ENCODE data around the gene GPX7. TPM values are rescaled to one million over a fixed set of nuclear protein-coding genes. Genes with fewer than 3 reads are reported as not detected.

The GPX7 gene
- polyA plus RNA-seq, 1 donor from 2014 or later, result 1.3 TPM

DNA sequence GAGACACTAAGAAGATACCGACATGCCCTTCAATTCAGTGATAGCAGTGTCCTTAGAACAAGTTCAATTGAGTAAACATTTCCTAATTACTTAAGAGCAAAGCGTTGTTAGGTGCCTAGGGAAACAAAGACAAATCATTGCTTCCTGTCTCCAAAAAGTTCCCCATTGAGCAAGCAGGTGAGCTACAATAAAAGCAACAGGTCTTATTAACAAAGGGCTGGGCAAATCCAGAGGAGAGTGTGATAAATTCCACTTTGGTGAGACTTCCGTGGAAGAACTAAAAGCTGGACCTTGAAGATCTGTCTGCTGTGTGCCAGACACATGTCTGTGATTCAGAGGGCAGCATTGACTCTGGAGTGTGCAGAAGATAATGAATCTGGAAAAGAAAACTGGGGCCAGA is 47.4 kb upstream of the GPX7 start:
- Histone ChIP-seq H3K27ac (ENCODE audit: low read length) (peak overlapping the region; percentile 100), H3K4me3 (ENCODE audit: low read length) (peak overlapping the region; percentile 90), H3K9me2 (ENCODE audit: insufficient read depth, low read length) (no peaks in the 10 kb centered on the region), H2AFZ (ENCODE audit: low read depth, low read length) (peak overlapping the region; percentile 57), H3K27me3 (ENCODE audit: insufficient read depth, low read depth, low read length) (no peaks in the 10 kb centered on the region), H3K4me2 (ENCODE audit: low read length) (peak overlapping the region; percentile 90), H3F3A (ENCODE audit: insufficient read depth, low read length, poor library complexity, severe bottlenecking) (no peaks in the 10 kb centered on the region), H4K20me1 (ENCODE audit: insufficient read depth) (no peaks in the 10 kb centered on the region), H3K36me3 (ENCODE audit: insufficient read depth, low read length) (no peaks in the 10 kb centered on the region), H3K79me2 (replicated peaks; ENCODE audit: insufficient read depth, low read length) (peaks cover 37% of the 10 kb centered on the region), H3K9ac (ENCODE audit: low read length) (peak overlapping the region; percentile 99), H3K9me3 (ENCODE audit: low read length) (no peaks in the 10 kb centered on the region)
- no peak for TF ChIP-seq RAD21 (conservative IDR thresholded peaks at IDR 0.05)
- no peak for TF ChIP-seq EP300 (conservative IDR thresholded peaks at IDR 0.05; ENCODE audit: poor library complexity, severe bottlenecking)
- no peak for TF ChIP-seq POLR2AphosphoS5 (IDR thresholded peaks at IDR 0.05)
- no peak for TF ChIP-seq SMC3 (conservative IDR thresholded peaks at IDR 0.05; ENCODE audit: poor library complexity)
- TF ChIP-seq, protein P1, sequence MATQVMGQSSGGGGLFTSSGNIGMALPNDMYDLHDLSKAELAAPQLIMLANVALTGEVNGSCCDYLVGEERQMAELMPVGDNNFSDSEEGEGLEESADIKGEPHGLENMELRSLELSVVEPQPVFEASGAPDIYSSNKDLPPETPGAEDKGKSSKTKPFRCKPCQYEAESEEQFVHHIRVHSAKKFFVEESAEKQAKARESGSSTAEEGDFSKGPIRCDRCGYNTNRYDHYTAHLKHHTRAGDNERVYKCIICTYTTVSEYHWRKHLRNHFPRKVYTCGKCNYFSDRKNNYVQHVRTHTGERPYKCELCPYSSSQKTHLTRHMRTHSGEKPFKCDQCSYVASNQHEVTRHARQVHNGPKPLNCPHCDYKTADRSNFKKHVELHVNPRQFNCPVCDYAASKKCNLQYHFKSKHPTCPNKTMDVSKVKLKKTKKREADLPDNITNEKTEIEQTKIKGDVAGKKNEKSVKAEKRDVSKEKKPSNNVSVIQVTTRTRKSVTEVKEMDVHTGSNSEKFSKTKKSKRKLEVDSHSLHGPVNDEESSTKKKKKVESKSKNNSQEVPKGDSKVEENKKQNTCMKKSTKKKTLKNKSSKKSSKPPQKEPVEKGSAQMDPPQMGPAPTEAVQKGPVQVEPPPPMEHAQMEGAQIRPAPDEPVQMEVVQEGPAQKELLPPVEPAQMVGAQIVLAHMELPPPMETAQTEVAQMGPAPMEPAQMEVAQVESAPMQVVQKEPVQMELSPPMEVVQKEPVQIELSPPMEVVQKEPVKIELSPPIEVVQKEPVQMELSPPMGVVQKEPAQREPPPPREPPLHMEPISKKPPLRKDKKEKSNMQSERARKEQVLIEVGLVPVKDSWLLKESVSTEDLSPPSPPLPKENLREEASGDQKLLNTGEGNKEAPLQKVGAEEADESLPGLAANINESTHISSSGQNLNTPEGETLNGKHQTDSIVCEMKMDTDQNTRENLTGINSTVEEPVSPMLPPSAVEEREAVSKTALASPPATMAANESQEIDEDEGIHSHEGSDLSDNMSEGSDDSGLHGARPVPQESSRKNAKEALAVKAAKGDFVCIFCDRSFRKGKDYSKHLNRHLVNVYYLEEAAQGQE (IDR thresholded peaks at IDR 0.05; ENCODE audit: borderline replicate concordance), result no peak
- TF ChIP-seq EZH2 (IDR thresholded peaks at IDR 0.05; ENCODE audit: borderline replicate concordance, insufficient read depth, low read length, poor library complexity, severe bottlenecking), result no peak

- no peak overlapping the region for H3K4me2 ChIP-seq (ENCODE audit: low read length)
- H3K9me2 ChIP-seq (ENCODE audit: insufficient read depth, low read length), result no peaks in the 10 kb centered on the region
- H2AFZ ChIP-seq (ENCODE audit: low read depth, low read length), result no peak overlapping the region
- H3K4me3 ChIP-seq (ENCODE audit: low read length), result no peak overlapping the region
- no peaks in the 10 kb centered on the region for H3K36me3 ChIP-seq (ENCODE audit: insufficient read depth, low read length)
- TF ChIP-seq, protein P1 (IDR thresholded peaks at IDR 0.05; ENCODE audit: borderline replicate concordance), result no peak
- no peak for TF ChIP-seq POLR2AphosphoS5 (IDR thresholded peaks at IDR 0.05)
- no peak for TF ChIP-seq SMC3 (conservative IDR thresholded peaks at IDR 0.05; ENCODE audit: poor library complexity)
- no peak for TF ChIP-seq CTCF (IDR thresholded peaks at IDR 0.05; ENCODE audit: poor library complexity, severe bottlenecking)
- TF ChIP-seq TAF1 (IDR thresholded peaks at IDR 0.05; ENCODE audit: low read depth), result no peak
- TF ChIP-seq EZH2 (IDR thresholded peaks at IDR 0.05; ENCODE audit: borderline replicate concordance, insufficient read depth, low read length, poor library complexity, severe bottlenecking), result no peak
- TF ChIP-seq RAD21 (conservative IDR thresholded peaks at IDR 0.05), result no peak
- TF ChIP-seq MXI1 (conservative IDR thresholded peaks at IDR 0.05; ENCODE audit: poor library complexity, severe bottlenecking), result no peak
- TF ChIP-seq EP300 (conservative IDR thresholded peaks at IDR 0.05; ENCODE audit: poor library complexity, severe bottlenecking), result no peak
- no peak overlapping the region for H3K9ac ChIP-seq (ENCODE audit: low read length)
- no peaks in the 10 kb centered on the region for H3K9me3 ChIP-seq (ENCODE audit: low read length)
- H3F3A ChIP-seq (ENCODE audit: insufficient read depth, low read length, poor library complexity, severe bottlenecking), result no peaks in the 10 kb centered on the region
- H3K27ac ChIP-seq (ENCODE audit: low read length), result no peak overlapping the region
- H4K20me1 ChIP-seq (ENCODE audit: insufficient read depth), result no peaks in the 10 kb centered on the region
- H3K27me3 ChIP-seq (ENCODE audit: insufficient read depth, low read depth, low read length), result no peaks in the 10 kb centered on the region
- H3K79me2 ChIP-seq (replicated peaks; ENCODE audit: insufficient read depth, low read length), result peaks cover 16% of the 10 kb centered on the region
Observed at GRCh38 chr1:52556641-52557360, 45.4 kb upstream of the GPX7 start.

Measured in neural cell (in vitro differentiated cells).